ENCODE measurements around the gene ZNF182.

ZNF182 gene

GRCh38 chrX:47936224-47936939, 67.4 kb downstream of the ZNF182 start:
- TF ChIP-seq YY1 (IDR thresholded peaks at IDR 0.05; ENCODE audit: low read depth) (no peak), NFIC (IDR thresholded peaks at IDR 0.05) (no peak), USF1 (IDR thresholded peaks at IDR 0.05) (no peak), RAD21 (IDR thresholded peaks at IDR 0.05; ENCODE audit: low read depth) (no peak), EGR1 (IDR thresholded peaks at IDR 0.05) (no peak), CREB1 (IDR thresholded peaks at IDR 0.05; ENCODE audit: low read depth) (no peak), TEAD4 (IDR thresholded peaks at IDR 0.05) (no peak), TAF1 (IDR thresholded peaks at IDR 0.05; ENCODE audit: low read depth) (no peak), TCF12 (IDR thresholded peaks at IDR 0.05; ENCODE audit: low read depth) (no peak), ZBTB7A (IDR thresholded peaks at IDR 0.05; ENCODE audit: low read depth) (no peak), CEBPB (IDR thresholded peaks at IDR 0.05) (no peak), EP300 (IDR thresholded peaks at IDR 0.05; ENCODE audit: borderline replicate concordance) (no peak), FOXM1 (IDR thresholded peaks at IDR 0.05; ENCODE audit: borderline replicate concordance, low read depth) (no peak)
- TF ChIP-seq, protein P1, sequence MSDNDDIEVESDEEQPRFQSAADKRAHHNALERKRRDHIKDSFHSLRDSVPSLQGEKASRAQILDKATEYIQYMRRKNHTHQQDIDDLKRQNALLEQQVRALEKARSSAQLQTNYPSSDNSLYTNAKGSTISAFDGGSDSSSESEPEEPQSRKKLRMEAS (IDR thresholded peaks at IDR 0.05) = no peak
- TF ChIP-seq, protein P2, sequence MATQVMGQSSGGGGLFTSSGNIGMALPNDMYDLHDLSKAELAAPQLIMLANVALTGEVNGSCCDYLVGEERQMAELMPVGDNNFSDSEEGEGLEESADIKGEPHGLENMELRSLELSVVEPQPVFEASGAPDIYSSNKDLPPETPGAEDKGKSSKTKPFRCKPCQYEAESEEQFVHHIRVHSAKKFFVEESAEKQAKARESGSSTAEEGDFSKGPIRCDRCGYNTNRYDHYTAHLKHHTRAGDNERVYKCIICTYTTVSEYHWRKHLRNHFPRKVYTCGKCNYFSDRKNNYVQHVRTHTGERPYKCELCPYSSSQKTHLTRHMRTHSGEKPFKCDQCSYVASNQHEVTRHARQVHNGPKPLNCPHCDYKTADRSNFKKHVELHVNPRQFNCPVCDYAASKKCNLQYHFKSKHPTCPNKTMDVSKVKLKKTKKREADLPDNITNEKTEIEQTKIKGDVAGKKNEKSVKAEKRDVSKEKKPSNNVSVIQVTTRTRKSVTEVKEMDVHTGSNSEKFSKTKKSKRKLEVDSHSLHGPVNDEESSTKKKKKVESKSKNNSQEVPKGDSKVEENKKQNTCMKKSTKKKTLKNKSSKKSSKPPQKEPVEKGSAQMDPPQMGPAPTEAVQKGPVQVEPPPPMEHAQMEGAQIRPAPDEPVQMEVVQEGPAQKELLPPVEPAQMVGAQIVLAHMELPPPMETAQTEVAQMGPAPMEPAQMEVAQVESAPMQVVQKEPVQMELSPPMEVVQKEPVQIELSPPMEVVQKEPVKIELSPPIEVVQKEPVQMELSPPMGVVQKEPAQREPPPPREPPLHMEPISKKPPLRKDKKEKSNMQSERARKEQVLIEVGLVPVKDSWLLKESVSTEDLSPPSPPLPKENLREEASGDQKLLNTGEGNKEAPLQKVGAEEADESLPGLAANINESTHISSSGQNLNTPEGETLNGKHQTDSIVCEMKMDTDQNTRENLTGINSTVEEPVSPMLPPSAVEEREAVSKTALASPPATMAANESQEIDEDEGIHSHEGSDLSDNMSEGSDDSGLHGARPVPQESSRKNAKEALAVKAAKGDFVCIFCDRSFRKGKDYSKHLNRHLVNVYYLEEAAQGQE (IDR thresholded peaks at IDR 0.05; ENCODE audit: low read depth) = no peak

- TF ChIP-seq FOXM1 (IDR thresholded peaks at IDR 0.05; ENCODE audit: borderline replicate concordance, low read depth) (no peak), TCF12 (IDR thresholded peaks at IDR 0.05; ENCODE audit: low read depth) (no peak), USF1 (IDR thresholded peaks at IDR 0.05) (no peak), TAF1 (IDR thresholded peaks at IDR 0.05; ENCODE audit: low read depth) (no peak)
These were observed 69.8 kb downstream of the ZNF182 start for GRCh38 chrX:47933946-47934345.

DNA sequence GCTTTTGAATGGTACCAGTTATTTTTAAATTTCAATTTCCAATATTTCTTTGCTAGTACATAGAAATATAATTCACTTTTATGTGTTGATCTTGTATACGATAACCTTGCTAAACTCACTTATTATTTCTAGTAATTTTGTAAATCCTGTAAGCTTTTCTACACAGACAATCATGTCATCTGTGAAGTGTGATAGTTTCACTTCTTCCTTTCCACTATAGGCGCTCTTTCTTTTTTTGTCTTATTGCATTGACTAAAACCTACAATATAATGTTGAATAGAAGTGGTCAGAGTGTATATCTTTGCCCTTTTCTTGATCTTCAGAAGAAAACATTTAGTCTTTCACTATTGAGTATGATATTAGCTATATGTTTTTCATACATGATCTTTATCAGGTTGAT, 76.6 kb downstream of the ZNF182 start:
- TF ChIP-seq TAF1 (IDR thresholded peaks at IDR 0.05; ENCODE audit: low read depth) (no peak), CREB1 (IDR thresholded peaks at IDR 0.05; ENCODE audit: low read depth) (no peak), YY1 (IDR thresholded peaks at IDR 0.05; ENCODE audit: low read depth) (no peak), NFIC (IDR thresholded peaks at IDR 0.05) (no peak)

Measured in Ishikawa (cell line).